ENCODE data around the gene OSCP1. TPM values are rescaled to one million over a fixed set of nuclear protein-coding genes. Genes with fewer than 3 reads are reported as not detected.

OSCP1 gene
- total RNA-seq, 1 experiment from 2014 or later: 5.7 TPM

DNA sequence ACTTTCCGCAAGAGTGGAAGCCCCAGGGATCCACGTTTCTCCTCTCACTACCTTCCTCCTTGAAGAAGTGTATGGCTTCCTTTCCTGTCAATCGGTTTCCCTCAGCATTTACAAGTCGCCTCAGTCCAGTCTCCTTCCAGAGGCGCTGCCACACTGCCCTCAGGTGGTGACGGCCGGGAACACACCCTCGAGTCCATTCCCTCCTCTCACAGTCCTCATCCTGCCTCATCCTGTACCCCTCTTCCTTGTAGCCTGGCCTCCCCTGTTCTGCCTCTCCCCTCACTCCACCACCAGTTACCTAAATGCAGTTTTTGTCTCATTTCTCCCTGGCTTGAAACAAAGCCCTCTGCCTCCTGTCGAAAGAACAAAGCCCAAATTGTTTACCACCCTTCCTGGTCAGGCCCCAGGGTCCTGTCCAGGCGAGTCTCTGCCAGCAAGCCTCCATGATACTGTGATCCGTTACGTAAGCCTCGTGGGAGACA, 29.4 kb downstream of the OSCP1 start:
- TF ChIP-seq EZH2 (IDR thresholded peaks at IDR 0.05; ENCODE audit: borderline replicate concordance, low read depth, low read length, poor library complexity, severe bottlenecking): no peak
- TF ChIP-seq, protein P1, sequence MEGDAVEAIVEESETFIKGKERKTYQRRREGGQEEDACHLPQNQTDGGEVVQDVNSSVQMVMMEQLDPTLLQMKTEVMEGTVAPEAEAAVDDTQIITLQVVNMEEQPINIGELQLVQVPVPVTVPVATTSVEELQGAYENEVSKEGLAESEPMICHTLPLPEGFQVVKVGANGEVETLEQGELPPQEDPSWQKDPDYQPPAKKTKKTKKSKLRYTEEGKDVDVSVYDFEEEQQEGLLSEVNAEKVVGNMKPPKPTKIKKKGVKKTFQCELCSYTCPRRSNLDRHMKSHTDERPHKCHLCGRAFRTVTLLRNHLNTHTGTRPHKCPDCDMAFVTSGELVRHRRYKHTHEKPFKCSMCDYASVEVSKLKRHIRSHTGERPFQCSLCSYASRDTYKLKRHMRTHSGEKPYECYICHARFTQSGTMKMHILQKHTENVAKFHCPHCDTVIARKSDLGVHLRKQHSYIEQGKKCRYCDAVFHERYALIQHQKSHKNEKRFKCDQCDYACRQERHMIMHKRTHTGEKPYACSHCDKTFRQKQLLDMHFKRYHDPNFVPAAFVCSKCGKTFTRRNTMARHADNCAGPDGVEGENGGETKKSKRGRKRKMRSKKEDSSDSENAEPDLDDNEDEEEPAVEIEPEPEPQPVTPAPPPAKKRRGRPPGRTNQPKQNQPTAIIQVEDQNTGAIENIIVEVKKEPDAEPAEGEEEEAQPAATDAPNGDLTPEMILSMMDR (conservative IDR thresholded peaks at IDR 0.05; ENCODE audit: low read depth, low read length): peak; percentile 94
- BruUV-seq (replicated peaks): no TSS peak
- intact Hi-C loops (cut with micrococcal nuclease; ENCODE audit: unreplicated experiment): loop anchor here (1.0 to 10.0 kb wide), 4 partner anchors 78 to 322 kb away; partner anchors contain the start of gene SH3D21
- ChIA-PET POLR2A (ENCODE audit: low non-redundant PET) (no interaction called here), CTCF (no interaction called here)
- Histone ChIP-seq H3K36me3 (ENCODE audit: insufficient read depth, low read length, poor library complexity, severe bottlenecking) (no peaks in the 10 kb centered on the region), H3K9me3 (ENCODE audit: low read depth, low read length, poor library complexity, severe bottlenecking) (no peaks in the 10 kb centered on the region), H3K4me1 (ENCODE audit: insufficient read depth, low read length, poor library complexity, severe bottlenecking) (peaks cover 5% of the 10 kb centered on the region), H3K4me3 (ENCODE audit: low read depth, low read length, poor library complexity, severe bottlenecking) (no peak overlapping the region), H3K27me3 (replicated peaks; ENCODE audit: insufficient read depth, low read depth, low read length, poor library complexity) (no peaks in the 10 kb centered on the region), H3K27ac (ENCODE audit: low read depth, low read length, poor library complexity, severe bottlenecking) (no peak overlapping the region)
- DNase-seq (ENCODE audit: low spot score): peak; percentile 90

DNA sequence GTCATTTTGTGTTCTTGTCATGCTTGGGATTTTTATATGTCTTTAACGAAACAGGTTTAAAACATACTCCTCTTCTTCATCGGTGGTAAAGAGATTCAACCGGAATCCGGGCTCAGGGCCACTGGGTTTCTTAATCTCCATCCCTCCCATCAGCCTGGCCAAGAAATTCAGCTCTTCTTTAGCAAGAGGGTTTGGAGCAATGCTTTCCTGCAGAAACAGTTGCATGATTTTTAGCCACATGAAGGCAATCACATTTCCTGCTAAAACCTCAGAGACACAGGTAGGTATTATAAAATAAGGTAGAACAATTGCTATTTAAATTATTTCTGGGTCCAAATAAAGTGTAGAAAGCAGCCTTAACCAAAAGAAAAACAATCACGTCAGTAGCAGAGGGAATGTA, 29.8 kb downstream of the OSCP1 start:
- intact Hi-C loops (cut with micrococcal nuclease; ENCODE audit: unreplicated experiment): loop anchor here (1.0 to 10.0 kb wide), 4 partner anchors 78 to 321 kb away; partner anchors contain the start of gene SH3D21
- ChIA-PET POLR2A (ENCODE audit: low non-redundant PET) (no interaction called here), CTCF (no interaction called here)
- Histone ChIP-seq H3K4me1 (ENCODE audit: insufficient read depth, low read length, poor library complexity, severe bottlenecking) (peaks cover 5% of the 10 kb centered on the region), H3K27ac (ENCODE audit: low read depth, low read length, poor library complexity, severe bottlenecking) (no peak overlapping the region), H3K9me3 (ENCODE audit: low read depth, low read length, poor library complexity, severe bottlenecking) (no peaks in the 10 kb centered on the region), H3K4me3 (ENCODE audit: low read depth, low read length, poor library complexity, severe bottlenecking) (no peak overlapping the region), H3K27me3 (replicated peaks; ENCODE audit: insufficient read depth, low read depth, low read length, poor library complexity) (no peaks in the 10 kb centered on the region), H3K36me3 (ENCODE audit: insufficient read depth, low read length, poor library complexity, severe bottlenecking) (no peaks in the 10 kb centered on the region)
- no TSS peak for BruUV-seq (replicated peaks)
- TF ChIP-seq EZH2 (IDR thresholded peaks at IDR 0.05; ENCODE audit: borderline replicate concordance, low read depth, low read length, poor library complexity, severe bottlenecking): no peak
- TF ChIP-seq, protein P1 (conservative IDR thresholded peaks at IDR 0.05; ENCODE audit: low read depth, low read length): no peak
- no peak for DNase-seq (ENCODE audit: low spot score)

DNA sequence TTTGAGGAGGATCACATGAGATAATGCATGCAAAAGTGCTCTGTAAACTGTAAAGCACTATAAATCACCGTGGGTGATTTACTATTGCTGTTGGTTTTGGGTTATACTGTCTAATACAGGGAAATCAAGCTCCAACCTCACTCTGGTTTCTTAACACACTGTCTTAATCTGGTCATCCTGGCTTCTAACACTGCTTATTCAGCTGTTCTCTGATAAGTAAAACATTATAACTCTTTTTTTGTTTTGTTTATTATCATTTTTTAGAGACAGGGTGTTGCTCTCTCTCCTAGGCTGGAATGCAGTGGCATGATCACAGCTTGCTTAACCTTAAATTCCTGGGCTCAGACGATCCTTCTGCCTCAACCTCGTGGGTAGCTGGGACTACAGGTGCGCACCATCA, 30.7 kb downstream of the OSCP1 start:
- no TSS peak for BruUV-seq (replicated peaks)

More for the DNA sequence above, 30.7 kb downstream of the OSCP1 start:
- DNase-seq (ENCODE audit: low spot score): no peak
- Histone ChIP-seq H3K27ac (ENCODE audit: low read depth, low read length, poor library complexity, severe bottlenecking) (no peak overlapping the region), H3K9me3 (ENCODE audit: low read depth, low read length, poor library complexity, severe bottlenecking) (no peaks in the 10 kb centered on the region), H3K36me3 (ENCODE audit: insufficient read depth, low read length, poor library complexity, severe bottlenecking) (no peaks in the 10 kb centered on the region), H3K27me3 (replicated peaks; ENCODE audit: insufficient read depth, low read depth, low read length, poor library complexity) (no peaks in the 10 kb centered on the region), H3K4me1 (ENCODE audit: insufficient read depth, low read length, poor library complexity, severe bottlenecking) (peaks cover 5% of the 10 kb centered on the region), H3K4me3 (ENCODE audit: low read depth, low read length, poor library complexity, severe bottlenecking) (no peak overlapping the region)
- TF ChIP-seq, protein P1 (conservative IDR thresholded peaks at IDR 0.05; ENCODE audit: low read depth, low read length): no peak
- no peak for TF ChIP-seq EZH2 (IDR thresholded peaks at IDR 0.05; ENCODE audit: borderline replicate concordance, low read depth, low read length, poor library complexity, severe bottlenecking)
- ChIA-PET POLR2A (ENCODE audit: low non-redundant PET) (no interaction called here), CTCF (interaction anchor here (0.5 kb wide), 1 partner anchor 21 kb away, joined by 3 read pairs; no protein-coding TSS in a partner anchor)
- intact Hi-C loops (cut with micrococcal nuclease; ENCODE audit: unreplicated experiment): no loop called here
